ENCODE results near the gene SMIM1.

- TF ChIP-seq CTCF (conservative IDR thresholded peaks at IDR 0.05; ENCODE audit: low read depth, low read length) (no peak), POLR2A (IDR thresholded peaks at IDR 0.05; ENCODE audit: low read depth, low read length) (no peak), RFX5 (IDR thresholded peaks at IDR 0.05; ENCODE audit: low read depth, low read length) (no peak), MAFK (IDR thresholded peaks at IDR 0.05; ENCODE audit: low read depth, low read length) (no peak), FOS (IDR thresholded peaks at IDR 0.05; ENCODE audit: low read depth, low read length) (no peak), CHD1 (IDR thresholded peaks at IDR 0.05; ENCODE audit: low read depth, low read length) (no peak), RCOR1 (IDR thresholded peaks at IDR 0.05; ENCODE audit: insufficient replicate concordance, low read length) (no peak), BHLHE40 (IDR thresholded peaks at IDR 0.05; ENCODE audit: low read depth, low read length) (no peak), NFE2L2 (IDR thresholded peaks at IDR 0.05; ENCODE audit: low read depth, low read length) (no peak), MXI1 (IDR thresholded peaks at IDR 0.05; ENCODE audit: borderline replicate concordance, low read depth, low read length) (no peak)
Measured at GRCh38 chr1:3787745-3788605, 15.4 kb downstream of the SMIM1 start.
